NT2/D1 (cell line): ENCODE measurements around the gene ZNF223.

ENCODE experiments used
- SUZ12 ChIP-seq: IDR thresholded peaks from 2 replicates; pipeline ENCODE4 v1.6.1; 2011; ENCODE audit not compliant: insufficient read length, insufficient read depth; ENCODE audit errors: extremely low read depth
- YY1 ChIP-seq: IDR thresholded peaks from 2 replicates; pipeline ENCODE4 v1.6.1; 2011; ENCODE audit not compliant: insufficient read length, insufficient read depth
- ZNF274 ChIP-seq: IDR thresholded peaks from 2 replicates; pipeline ENCODE4 v1.6.1; 2011; ENCODE audit warnings: mild to moderate bottlenecking, low read depth, low read length

DNA sequence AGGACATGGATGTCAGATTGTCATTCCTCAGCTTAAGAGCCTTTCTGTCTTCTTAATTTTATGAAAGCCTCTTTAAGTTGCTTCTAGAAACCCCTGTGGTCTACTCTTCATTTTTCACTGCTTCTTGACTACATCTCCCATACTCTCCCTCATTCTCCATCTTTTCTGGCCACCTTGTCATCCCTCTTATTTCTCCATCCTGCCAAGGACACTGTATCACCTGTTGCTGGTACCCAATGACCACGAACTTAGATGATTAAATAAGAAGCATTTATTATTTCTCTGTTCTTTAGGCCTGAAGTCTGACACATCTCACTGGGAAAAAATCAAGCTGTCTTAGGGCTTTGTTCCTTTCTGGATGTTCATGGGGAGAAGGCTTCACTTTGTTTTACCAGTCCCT is 9.2 kb downstream of the ZNF223 start:
- TF ChIP-seq ZNF274: no peak
- no peak for TF ChIP-seq YY1
- no peak for TF ChIP-seq SUZ12
